ENCODE data around the gene BAZ2B.

DNA sequence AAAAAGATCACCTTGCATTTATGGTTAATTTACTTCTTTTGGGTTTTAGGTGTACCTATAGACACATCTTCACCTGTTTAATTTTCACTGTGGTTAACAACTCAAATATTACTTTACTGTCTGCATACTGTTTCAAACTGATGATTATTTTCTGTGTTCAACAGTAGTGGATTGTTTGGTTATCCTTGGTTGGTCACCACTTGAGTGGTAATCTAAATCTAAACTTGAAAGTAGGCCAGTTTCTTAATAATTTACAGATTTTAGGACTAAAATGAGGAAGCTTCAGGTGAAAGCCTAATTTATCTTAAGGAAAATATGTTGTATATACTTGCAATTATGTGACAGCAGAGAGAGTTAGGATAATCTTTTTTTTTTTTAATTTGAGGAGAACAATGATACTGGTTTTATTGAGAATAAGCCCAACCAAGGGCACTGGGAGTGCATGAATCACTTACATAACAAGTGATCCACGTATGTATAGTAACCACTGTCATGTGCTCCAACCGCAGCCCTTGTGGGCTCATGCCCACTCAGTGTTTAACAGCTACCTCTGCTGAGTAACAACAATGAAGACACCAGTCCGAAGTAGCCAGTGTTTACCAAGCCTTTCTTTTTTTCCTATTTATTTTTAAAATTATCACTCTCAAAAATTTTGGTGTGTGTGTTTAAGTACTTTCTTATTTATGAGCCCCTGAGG lies 298.8 kb downstream of the BAZ2B start:
- TF ChIP-seq POLR2AphosphoS5 (IDR thresholded peaks at IDR 0.05; ENCODE audit: low read depth, low read length): no peak
- no peak for TF ChIP-seq POLR2A (IDR thresholded peaks at IDR 0.05; ENCODE audit: low read depth, low read length)
- no peak for TF ChIP-seq SPI1 (IDR thresholded peaks at IDR 0.05; ENCODE audit: low read depth, low read length)
- TF ChIP-seq TAF1 (IDR thresholded peaks at IDR 0.05; ENCODE audit: low read depth, low read length): no peak
- no peak for TF ChIP-seq PAX5 (IDR thresholded peaks at IDR 0.05; ENCODE audit: insufficient read depth, low read length, severe bottlenecking)
